AG20443 (cell line): ENCODE data around the gene KCNJ11.
"Not testable (repeated sequence)": the region's sequence is repeated elsewhere in the genome, so short reads cannot be mapped to it uniquely, and the experiment has no call there.

ENCODE experiments used
- DNase-seq: peaks from one replicate; pipeline ENCODE4 v3.0.0; 2012; ENCODE audit warnings: low spot score, mixed read lengths

KCNJ11 gene

DNA sequence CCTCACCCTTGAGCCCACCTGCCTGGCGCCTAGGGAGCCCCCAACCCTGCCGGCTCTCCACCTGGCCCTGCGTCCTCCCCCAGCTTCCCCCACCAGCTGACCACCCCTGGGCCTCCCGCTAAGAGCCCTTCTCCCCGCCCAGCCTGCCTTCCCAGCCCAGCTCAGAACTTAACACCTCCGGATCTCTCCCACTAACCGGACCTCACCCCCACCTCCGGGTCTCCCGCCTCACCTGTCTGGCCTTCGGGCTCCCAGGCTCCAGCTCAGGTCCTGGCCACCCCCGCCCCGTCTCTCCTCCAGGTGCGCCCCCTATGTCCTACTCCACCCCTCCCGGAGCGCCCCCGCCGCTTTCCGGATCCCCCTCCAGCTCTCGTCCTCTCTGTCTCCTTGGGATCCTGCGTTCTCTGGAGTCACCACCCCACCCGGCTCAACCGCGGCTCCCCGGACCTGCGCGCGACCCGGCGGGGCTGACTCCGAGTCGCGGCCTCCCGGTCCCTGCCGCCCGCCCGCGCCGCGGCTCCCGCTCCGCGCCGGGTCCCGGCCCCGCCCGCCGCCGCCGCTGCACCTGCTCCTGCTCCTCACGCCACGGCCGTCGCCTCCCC lies at the start of gene KCNJ11:
Gene KCNJ11, minus strand, starts transcription at position 51 of the 602 bp plus-strand sequence. CDS start 568 bp downstream, outside the sequence.
- DNase-seq: no peak

DNA sequence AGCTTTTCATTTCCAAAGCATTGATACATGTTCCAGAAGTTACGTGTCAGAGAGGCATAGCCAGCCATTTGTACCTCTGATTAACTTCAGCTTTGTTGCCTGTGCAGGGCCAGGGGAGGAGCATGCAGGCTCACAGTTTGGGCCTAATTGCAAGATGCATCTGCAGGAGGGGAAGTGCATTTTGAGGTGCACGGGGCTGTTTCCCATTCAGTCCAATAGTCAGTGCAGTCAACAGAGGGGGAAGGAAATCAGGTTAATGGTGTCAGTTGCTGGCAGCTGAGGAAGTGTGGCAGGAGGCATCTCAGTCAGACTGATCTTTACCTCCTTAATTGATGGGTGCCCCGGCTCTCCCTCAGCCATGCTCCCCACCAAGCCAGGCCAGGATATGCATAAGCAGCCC lies 48.9 kb upstream of the KCNJ11 start:
- no peak for DNase-seq

DNA sequence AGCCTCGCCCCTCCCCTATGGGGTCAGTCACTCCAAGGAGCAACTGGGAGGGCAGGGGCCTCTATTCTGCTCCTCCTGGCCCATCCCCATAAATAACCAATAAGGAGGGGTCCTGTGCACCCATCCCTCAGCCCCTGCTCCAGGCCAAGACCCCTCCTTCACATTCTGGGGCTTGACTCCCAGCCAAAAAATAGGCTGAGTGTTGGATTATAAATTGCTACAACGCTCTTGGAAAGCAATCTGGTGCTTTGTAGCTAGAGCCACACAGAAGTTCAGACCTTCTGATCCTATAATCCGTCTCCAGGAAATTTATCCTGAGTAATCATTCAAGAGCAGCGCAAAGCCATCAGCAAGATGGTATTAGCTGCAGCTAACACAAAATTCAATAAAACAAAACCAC lies 45.6 kb upstream of the KCNJ11 start:
- DNase-seq: no peak

DNA sequence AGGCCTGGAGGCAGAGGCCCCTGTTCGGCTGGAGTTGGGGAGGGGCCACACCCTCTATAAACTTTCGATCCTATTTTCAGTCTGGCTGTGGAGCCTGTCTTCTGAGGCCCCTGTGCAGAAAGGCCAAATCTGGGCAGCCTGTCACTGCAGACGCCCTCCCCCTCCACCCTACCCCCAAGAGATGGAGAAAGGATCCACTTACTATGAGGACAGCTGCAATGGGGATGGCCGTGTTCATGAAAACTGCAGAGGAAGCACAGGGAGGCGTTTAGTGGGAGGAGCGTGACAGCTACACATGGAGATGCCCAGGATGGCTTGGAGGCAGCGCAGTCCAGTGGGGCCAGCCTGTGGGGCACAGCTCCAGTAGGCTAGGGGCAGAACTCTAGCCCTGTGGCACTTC lies 43.5 kb upstream of the KCNJ11 start:
- no peak for DNase-seq

DNA sequence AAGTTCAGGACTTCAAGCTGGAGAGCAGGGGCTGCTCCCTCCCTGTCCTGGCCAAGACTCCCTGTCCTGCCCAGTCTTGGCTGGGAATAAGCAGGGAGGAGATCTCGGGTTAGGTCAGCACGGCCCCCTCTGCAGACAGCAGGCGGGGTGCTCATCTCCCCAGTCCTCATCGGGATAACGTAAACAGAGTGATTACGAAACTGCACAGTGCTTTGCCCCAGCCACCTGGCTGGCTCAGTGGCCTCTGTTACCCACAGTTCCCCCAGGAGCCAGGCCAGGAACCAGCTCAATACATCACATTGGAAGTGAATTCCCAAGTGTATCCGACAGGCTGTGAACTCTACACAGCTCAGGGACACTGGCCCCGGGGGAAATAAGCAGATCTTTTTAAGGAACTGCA lies 42.7 kb upstream of the KCNJ11 start:
- no peak for DNase-seq

DNA sequence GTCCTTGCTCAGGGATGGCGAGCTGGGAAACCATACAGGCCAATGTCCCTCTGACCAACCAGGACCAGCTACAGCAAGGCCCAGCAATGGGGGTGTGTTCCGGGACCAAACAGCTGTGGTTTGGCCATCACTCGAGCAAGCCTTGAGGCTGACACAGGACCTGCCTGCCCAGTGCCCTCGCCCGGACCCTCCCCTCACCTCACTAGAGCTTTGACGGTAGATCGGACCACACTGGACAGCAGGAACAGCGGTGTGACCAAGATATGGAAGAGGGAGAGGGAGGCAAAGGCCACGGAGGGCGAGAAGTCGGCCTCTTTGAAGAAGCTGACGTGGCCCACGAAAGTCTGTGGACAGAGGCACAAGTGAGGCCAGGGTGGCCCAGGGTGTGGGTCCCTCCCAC lies 42.2 kb upstream of the KCNJ11 start:
- no peak for DNase-seq

DNA sequence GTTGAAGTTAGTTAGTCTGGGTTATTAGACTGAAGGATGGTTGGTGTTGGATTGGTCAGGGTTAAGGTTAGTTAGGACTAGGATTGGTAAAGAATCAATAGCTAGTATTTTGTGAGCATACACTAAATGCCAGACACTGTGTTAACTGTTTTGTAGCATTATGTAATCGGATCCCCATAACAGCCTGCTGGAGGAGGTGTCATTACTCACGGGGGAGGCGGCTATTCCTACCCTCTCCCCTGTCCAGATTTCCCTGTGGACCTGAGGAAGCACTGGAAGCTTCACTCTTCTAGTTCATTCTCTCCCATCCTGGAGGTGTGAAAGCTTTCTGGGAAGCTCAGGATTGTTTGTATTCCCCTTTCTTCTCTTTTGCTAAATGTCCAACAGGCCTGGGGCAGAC lies 40.5 kb upstream of the KCNJ11 start:
- no peak for DNase-seq

DNA sequence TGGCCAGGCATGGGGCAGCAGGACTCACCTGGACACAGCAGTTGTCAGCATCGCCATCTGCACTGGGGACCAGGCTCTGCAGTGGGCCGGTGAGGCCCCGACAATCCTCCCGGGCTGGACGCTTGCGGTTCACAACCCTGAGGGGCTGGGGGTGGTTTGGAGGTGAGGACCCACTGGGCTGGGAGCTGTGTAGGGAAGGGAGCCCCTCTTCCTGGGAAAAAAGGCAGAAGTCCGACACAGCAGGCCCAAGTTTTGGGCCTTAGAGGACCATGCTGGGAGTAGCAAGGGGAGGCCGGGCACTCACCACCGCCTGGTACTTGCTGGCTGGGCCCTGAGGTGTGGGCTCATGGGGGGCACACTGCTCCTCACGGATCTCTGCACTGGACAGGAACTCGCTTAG lies 39.8 kb upstream of the KCNJ11 start:
- DNase-seq: no peak

DNA sequence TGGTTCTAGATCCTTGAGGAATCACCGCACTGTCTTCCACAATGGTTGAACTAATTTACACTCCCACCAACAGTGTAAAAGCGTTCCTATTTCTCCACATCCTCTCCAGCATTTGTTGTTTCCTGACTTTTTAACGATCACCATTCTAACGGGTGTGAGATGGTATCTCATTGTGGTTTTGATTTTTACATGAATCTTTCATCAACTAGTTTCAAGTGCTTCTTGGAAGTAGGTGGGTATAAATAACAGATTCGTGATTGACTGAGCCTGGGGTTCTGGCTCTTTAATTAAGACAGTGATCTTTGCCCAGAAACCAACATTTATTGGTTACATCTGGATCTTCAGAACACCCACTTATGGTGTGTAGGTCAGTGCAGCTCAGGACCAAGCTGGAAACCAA lies 37.8 kb upstream of the KCNJ11 start:
- not testable (repeated sequence) for DNase-seq

DNA sequence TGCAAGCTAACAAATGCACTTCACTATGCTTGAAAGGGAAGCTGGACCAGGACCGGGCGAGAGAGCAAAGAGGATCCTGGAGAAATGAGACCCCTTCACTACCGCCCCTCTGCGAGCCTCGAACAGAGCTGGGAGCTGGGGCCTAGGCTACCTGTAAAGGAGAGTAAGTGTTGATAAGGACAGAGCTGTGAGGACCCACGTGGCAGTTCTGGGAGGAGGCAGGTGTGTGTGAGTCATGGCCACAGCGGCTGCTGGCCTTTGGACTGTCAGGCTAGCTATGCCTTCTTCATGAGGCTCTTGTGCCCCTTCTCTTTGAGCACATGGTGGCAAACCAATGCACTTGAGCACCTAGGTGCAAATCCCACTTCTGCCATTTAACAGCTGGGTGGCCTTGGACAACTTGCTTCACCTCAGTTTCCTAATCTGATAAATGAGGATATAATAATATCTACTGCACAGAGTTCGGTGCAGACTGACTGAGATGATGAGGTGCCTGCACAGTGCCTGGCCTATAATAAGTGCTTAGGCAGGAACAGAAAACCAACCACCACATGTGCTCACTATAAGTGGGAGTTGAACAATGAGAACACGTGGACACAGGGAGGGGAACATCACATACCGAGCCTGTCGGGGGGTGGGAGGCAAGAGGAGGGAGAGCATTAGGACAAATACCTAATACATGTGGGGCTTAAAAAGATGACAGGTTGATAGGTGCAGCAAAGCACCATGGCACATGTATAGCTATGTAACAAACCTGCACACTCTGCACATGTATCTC lies 35.3 kb upstream of the KCNJ11 start:
- DNase-seq: no peak

DNA sequence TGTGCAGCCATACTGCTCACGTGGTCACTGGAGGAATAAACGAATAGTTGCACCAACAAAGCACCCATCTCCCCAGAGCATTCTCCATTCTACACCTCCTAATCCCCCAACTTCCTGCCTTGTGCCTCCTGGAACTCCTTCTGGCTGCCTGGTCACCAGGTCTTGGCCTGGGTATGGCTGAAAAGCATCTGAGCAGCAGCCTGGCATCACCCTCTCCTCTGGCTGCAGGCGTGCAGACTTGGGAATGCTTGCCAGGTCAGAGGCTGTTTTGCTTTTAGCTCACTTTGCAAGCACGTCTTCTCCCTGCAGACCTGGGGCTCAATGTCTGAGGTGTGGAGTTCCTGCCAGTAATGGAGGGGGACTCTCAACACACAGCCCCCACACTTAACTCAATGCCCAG lies 33.3 kb upstream of the KCNJ11 start:
- no peak for DNase-seq

DNA sequence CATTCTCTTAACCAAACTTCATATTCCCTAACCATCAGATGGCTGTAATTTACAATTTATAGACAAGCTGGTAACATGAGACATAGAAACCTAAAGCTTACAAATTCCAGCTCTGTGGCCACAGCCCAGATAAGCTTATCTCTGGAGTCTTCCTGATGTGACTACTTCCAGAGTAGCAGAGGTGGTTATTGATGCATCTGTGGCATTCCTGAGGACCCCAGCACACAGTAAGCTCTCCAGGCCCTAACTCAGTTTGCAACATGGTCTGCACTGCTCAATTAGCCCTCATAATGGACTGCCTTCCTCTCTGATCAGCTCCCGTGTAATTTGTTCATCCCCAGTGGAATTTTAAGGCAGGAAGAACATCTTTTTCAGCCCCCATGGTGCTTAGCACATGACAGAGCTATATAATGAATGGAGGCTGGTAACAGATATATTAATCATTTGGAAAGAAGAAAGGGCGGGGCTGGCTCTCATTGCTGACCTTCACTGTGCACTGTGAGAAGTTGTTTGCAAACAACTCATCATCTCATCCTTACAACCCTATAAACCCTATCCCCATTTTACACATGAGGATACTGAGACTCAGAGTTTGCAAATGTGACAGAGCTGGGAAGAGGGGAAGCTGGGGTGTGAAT lies 30.1 kb upstream of the KCNJ11 start:
- no peak for DNase-seq

DNA sequence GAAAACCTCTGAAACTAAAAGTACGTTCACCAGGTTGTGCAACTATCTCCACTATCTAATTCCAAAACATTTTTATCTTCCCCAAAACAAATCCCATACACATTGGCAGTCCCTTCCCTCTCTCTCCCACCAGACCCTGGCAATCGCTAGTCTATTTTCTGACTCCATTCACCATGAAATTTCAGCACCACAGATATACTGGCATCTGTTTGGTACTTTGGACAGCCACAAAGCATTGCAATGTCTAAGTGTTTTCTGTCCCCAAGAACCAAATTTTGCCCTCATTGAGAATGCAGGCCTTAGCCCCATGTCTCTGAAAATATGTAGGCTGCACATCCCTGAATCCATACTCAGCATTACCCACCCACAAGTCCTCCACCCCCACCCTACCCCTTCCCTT lies 28.0 kb upstream of the KCNJ11 start:
- no peak for DNase-seq

DNA sequence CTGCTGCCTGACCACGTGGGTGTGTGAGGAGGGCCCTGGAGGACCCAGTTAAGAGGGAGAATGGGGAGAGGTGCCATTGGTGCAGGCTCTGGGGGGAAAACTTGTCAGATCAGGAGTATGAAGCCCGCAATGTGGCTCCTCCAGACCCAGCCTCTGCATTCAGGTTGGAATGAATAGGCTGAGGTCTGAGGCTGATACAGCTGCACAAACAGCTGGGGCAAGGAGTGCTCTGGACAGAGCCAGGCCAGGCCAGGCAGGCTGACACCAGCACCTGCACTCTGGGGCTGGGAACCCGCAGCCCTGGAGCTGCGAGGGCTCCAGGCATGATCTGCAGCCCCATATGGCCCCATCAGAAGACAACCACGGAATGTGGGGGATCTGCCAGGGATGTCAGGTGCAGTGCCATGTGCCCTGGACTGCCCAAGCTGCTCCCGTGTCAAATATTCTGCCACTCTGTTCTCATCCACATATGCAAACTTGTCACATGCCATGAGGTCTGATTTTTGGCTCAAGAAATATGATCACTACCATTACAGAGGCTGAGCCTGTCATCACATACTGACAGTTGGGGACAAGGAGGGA lies 27.2 kb upstream of the KCNJ11 start:
- DNase-seq: no peak

DNA sequence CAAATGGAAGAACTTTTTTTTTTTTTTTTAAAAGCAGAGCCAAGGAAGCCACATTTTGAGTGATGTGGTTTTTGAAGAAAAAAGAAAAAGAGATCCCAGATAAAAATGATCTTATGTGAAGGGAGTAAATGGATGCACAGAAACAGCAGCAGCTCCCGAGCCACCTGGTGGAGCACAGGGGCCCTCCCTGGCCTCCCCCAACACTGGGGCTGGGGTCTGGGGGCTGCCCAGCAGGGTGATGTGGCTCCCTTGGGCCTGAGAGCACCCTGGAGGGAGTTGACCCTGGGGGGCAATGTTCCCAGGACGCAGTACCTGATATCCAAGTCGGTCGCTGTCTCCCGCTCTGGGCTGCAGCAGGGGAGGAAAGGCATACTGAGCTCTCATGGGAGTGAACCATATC lies 26.5 kb upstream of the KCNJ11 start:
- DNase-seq: no peak

DNA sequence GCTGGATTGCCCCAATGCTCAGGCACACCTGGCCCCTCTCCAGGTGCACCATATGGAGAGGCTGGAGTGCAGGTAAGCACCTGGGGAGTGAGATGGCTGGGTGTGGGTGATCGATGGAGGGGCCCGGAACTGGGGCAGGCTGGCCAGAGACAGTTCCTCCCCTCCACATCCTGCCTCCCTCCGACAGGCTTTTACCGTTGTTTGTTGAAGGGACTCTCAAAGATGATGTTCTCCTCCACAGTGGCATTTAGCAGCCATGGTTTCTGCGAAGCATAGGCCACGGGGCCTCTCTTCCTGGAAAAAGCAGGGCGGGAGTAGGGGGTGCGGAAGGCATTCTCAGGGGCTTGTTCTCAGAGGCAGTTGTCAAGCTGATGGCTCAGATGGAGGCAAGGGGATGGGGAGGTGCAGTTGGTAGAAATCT lies 25.9 kb upstream of the KCNJ11 start:
- no peak for DNase-seq

DNA sequence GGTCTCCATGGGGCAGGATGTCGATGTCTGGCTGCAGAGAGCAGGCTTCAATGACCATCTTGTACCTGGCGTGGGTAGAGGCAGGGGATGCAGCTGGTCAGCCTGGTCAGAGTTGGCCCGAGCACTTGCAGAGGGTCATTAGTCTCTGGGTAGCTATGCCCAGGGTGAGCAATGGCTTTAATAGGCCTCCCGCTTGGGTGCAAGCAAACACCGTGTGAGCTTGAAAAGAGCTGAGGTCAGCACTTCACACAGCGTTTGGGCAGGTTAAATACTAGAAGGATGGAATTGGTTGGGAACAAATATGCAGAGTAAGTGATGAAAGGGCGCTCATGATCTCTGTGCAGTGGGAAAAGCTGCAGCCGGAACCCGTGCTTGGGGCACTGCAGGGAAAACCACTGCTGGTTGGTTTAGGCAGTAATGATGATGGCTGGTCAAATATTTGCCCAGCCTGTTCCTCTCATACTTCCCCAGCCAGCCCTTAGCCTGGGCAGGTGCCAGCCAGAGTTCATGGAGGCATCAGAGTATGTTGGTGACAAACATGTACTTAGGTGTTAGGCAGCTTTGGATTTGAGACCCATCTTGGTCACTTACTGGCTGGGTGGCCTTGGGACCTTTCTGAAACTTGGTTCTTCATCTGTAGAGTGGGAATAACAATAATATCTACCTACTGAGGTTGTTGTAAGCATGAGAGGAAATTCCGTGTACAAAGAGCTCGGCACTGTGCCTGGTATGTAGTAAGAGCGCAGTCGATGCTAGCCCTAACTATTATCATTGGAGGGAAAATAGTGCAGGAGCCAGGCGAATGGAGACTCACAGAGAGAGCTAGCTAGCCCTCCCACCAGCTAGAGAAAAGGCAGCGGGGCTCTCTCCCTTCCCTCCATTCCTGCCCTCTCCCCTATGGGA lies 25.2 kb upstream of the KCNJ11 start:
- no peak for DNase-seq

DNA sequence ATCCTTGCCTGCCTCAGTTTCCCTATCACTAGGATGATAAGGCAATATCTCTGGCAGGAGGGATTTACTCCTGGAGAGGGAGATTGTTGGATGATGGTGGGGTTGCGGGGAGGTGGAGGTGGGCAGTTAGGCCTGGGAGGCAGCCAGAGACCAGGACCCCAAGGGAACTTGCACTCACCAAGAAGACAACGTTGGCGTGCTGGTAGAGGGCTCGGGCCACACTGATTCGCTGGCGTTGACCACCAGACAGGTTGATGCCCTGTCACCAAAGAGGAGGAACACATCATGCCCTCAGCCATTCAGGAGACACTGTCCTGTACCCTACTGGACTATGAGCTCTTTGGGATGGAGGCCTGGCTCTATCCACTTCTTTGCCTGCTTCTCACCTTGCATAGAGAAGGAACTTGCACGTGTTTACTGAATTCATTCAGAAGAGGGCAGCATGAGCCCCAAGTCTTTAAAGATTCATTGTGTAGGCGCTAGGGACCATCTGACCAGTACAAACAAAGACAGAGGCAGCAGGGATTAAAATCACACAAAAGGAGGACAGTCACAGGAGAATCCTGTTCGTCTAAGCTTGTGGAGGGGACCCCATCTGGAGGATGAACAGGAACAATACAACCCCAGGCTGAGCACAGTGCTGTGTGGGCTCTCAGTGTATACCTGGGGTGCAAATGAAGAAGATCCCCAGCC lies 24.2 kb upstream of the KCNJ11 start:
- no peak for DNase-seq

DNA sequence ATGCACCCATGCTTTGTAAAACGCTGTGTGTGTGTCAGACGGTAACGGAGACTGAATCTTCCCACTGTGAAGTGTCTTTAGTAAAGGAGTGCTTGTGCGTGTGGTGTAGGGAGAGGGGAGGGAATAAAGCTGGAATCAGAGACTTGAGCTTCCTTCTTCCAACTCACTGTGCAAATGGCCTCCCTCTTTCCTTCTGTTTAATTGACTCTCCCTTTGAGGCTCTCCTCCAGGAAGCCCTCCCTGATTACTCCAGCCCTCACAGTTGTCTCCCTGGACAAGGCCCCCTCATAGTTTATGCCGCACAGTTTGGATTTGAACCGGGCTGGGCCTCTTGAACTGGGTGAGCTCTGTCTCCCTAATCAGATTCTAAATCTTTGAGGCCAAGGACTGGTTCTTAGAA lies 23.0 kb upstream of the KCNJ11 start:
- DNase-seq: no peak

DNA sequence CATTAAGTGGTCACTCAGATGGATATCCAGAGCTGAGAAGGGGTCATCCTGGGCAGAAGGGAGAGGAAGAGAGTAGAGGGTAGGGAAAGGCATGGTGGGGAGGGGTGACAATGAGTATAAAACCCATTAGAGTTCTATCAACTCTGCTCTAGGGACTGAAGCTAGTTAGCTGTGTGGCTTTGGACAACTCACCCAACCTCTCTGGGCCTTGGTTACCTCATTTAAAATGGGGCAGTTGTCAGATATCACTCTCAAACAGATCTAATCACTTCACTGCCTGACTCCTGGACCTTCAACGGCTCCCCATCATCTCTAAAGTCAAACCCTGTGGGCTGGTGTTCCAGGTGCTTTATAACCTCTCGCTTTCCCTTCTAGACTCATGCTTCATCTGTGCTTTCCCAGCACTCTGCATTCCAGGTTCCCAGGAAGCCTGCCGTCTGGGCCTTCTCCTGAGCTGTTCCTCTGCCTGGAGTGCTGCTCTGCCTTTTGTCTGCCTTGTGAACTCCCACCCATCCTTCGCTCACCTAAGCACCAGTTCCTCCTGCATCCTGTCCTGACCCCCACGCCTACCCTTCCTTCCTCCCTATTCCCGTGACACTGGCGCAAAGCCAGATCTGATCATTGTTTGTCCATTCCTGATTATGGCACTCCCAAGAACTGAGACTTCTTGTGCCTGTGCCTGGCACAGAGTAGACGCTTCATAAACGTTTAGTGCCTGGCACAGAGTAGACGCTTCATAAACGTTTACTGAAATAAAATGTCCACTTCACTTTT lies 22.3 kb upstream of the KCNJ11 start:
- no peak for DNase-seq

DNA sequence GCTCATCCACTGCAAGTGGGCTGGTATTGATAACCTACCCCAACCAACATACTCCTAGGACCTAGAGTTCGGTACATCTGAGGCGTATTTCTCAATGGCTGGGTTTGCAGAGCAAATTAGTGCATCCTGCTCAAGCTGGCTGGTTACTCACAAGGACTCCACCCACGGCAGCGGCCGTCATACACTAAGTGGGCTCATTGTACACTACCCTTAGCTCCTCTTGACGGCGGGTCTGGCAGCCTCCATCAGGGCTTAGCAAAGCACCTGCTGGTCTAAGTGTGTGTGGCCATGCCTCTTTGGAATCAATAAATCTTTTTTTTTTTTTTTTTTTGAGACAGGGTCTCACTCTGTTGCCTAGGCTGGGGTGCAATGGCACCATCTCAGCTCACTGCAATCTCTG lies 20.2 kb upstream of the KCNJ11 start:
- no peak for DNase-seq
